Progenitor cell of endocrine pancreas (in vitro differentiated cells): ENCODE measurements around the gene SPDYE1. TPM values are rescaled to one million over a fixed set of nuclear protein-coding genes. Genes with fewer than 3 reads are reported as not detected.
"Not testable (repeated sequence)": the region's sequence is repeated elsewhere in the genome, so short reads cannot be mapped to it uniquely, and the experiment has no call there.

Source experiments
- DNase-seq: peaks from one replicate; pipeline ENCODE4 v3.0.0; 2021; ENCODE audit warnings: low spot score; ENCODE audit not compliant: unreplicated experiment
- H3K27ac Mint-ChIP-seq: 2 replicates; pipeline ENCODE4 v1.8.0; 2021; ENCODE audit warnings: mild to moderate bottlenecking, moderate library complexity, mixed read lengths
- H3K27me3 Mint-ChIP-seq: 2 replicates; pipeline ENCODE4 v1.8.0; 2021; ENCODE audit warnings: mixed read lengths
- H3K36me3 Mint-ChIP-seq: 2 replicates; pipeline ENCODE4 v1.8.0; 2022; ENCODE audit warnings: mixed read lengths; ENCODE audit not compliant: insufficient read depth
- H3K4me1 Mint-ChIP-seq: 2 replicates; pipeline ENCODE4 v1.8.0; 2021; ENCODE audit warnings: low read depth, mixed read lengths
- H3K4me3 Mint-ChIP-seq: 2 replicates; pipeline ENCODE4 v1.8.0; 2021; ENCODE audit warnings: low read depth, mild to moderate bottlenecking, moderate library complexity, mixed read lengths
- H3K9me3 Mint-ChIP-seq: 2 replicates; pipeline ENCODE4 v1.8.0; 2021; ENCODE audit warnings: low read depth, mixed read lengths
- CTCF ChIP-seq: fragments of 200-600 bp; sonication (generic); IDR thresholded peaks from one replicate; pipeline ENCODE4 v1.5.0; 2021; ENCODE audit warnings: antibody characterized with exemption, mild to moderate bottlenecking; ENCODE audit not compliant: unreplicated experiment
- total RNA-seq: library from RNA; stranded (reverse); gene quantifications from 2 replicates; pipeline ENCODE4 v1.2.1, GENCODE V29; 2021

The SPDYE1 gene
- total RNA-seq, 1 donor from 2014 or later = not detected

- Mint-ChIP-seq H3K27ac (peak overlapping the region; percentile 90), H3K4me3 (peak overlapping the region; percentile 87)
- not testable (repeated sequence) for H3K4me1 Mint-ChIP-seq, H3K27me3 Mint-ChIP-seq, H3K36me3 Mint-ChIP-seq, H3K9me3 Mint-ChIP-seq
- DNase-seq = peak; percentile 98
- TF ChIP-seq CTCF = peak; percentile 72
These were observed 21.4 kb downstream of the SPDYE1 start for GRCh38 chr7:44018857-44019807.

DNA sequence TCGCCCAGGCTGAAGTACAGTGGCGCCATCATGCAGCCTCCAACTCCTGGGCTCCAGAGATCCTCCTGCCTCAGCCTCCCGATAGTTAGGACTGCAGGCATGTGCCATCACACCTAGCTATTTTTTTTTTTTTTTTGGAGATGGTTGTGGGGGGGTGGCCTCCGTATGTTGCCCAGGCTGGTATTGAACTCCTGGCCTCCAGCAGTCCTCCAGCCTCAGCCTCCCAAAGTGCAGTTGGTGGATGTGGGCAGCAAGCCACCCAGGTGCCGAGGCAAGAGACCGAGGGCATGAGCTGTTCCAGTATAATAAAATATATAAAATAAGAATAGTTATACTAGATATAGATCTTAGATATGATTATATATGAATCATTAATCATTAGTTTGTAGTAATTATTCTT is 22.1 kb downstream of the SPDYE1 start:
- not testable (repeated sequence) for H3K36me3 Mint-ChIP-seq, DNase-seq, H3K9me3 Mint-ChIP-seq, H3K27me3 Mint-ChIP-seq, H3K4me1 Mint-ChIP-seq, H3K4me3 Mint-ChIP-seq, H3K27ac Mint-ChIP-seq

DNA sequence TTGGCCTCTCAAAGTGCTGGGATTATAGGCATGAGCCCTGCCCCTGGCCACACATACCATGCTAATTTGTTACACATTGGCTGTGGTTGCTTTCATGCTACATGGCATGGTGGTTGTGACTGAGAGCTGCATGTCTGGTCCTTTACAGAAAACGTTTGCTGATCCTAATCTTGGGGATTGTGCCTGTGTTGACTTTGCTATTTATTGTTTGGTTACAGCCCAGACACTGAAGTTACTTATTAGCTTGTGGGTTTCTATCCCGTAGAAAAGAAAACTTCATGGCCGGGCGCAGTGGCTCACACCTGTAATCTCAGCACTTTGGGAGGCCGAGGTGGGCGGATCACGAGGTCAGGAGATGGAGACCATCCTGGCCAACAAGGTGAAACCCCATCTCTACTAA is 24.4 kb downstream of the SPDYE1 start:
- not testable (repeated sequence) for H3K27me3 Mint-ChIP-seq, H3K4me3 Mint-ChIP-seq, H3K9me3 Mint-ChIP-seq, H3K4me1 Mint-ChIP-seq, DNase-seq, H3K27ac Mint-ChIP-seq, H3K36me3 Mint-ChIP-seq

DNA sequence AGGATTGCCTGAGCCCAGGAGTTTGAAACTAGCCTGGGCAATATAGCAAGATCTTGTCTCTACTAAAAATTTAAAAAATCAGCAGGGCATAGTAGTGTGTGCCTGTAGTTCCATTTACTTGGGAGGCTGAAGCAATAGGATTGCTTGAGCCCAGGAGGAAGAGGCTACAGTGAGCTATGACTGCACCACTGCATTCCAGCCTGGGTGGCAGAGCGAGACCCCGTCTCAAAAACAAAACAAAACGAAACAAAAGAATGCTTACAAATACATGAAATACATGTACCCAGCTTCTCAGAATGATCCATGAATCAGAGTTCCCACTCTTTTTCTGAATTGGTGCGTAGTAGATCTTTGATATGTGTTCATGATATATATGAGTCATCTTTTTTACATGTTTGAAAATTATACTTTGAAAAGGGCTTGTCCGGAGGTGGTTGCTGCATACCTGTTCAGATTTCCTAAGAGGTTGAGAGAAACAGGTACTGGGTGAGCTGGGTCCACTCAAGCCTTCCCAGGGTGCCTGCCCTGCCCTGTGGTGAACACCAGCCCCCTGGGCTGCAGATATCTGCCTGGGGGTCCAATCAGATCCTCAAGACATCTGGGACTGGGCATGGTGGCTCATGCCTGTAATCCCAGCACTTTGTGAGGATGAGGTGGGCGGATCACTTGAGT is 25.2 kb downstream of the SPDYE1 start:
- H3K4me1 Mint-ChIP-seq, H3K9me3 Mint-ChIP-seq, H3K27ac Mint-ChIP-seq, DNase-seq, H3K27me3 Mint-ChIP-seq, H3K4me3 Mint-ChIP-seq, H3K36me3 Mint-ChIP-seq: not testable (repeated sequence)

DNA sequence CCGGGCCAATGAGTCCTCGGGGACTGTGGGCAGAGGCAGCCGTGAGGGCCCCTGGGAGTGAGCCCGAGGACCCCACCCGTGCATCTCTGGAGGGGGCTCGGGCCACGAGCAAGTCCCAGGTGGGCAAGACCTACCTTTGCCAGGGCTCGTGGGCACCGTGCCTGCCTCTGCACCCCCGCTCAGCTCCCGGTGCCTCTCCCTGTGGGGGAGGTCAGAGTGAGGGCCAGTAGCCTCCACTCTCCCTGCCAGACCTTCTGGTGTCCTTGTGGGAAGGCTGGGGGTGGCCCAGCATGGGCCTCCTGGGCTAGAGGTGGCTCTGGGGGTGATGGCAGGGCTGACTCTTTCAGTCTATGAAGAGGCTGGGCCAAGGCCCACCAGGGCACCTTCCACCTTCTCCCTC is 31.7 kb downstream of the SPDYE1 start:
- H3K9me3 Mint-ChIP-seq, H3K4me1 Mint-ChIP-seq, H3K36me3 Mint-ChIP-seq, H3K4me3 Mint-ChIP-seq, DNase-seq, H3K27me3 Mint-ChIP-seq, H3K27ac Mint-ChIP-seq: not testable (repeated sequence)

GRCh38 chr7:44030029-44030428 is 32.3 kb downstream of the SPDYE1 start:
- not testable (repeated sequence) for H3K9me3 Mint-ChIP-seq, H3K27ac Mint-ChIP-seq, H3K4me1 Mint-ChIP-seq, H3K4me3 Mint-ChIP-seq, DNase-seq, H3K36me3 Mint-ChIP-seq, H3K27me3 Mint-ChIP-seq

GRCh38 chr7:44031319-44031718 is 33.6 kb downstream of the SPDYE1 start:
- H3K4me1 Mint-ChIP-seq, H3K4me3 Mint-ChIP-seq, H3K9me3 Mint-ChIP-seq, H3K27me3 Mint-ChIP-seq, H3K27ac Mint-ChIP-seq, H3K36me3 Mint-ChIP-seq, DNase-seq: not testable (repeated sequence)

- not testable (repeated sequence) for DNase-seq, H3K4me3 Mint-ChIP-seq, H3K36me3 Mint-ChIP-seq, H3K9me3 Mint-ChIP-seq, H3K27me3 Mint-ChIP-seq, H3K27ac Mint-ChIP-seq, H3K4me1 Mint-ChIP-seq
These were observed 34.3 kb downstream of the SPDYE1 start for GRCh38 chr7:44032031-44032430.

- not testable (repeated sequence) for DNase-seq, H3K27me3 Mint-ChIP-seq, H3K9me3 Mint-ChIP-seq, H3K36me3 Mint-ChIP-seq, H3K27ac Mint-ChIP-seq, H3K4me1 Mint-ChIP-seq, H3K4me3 Mint-ChIP-seq
These were observed 36.5 kb downstream of the SPDYE1 start for GRCh38 chr7:44033971-44034844.

GRCh38 chr7:44036364-44036763 is 38.7 kb downstream of the SPDYE1 start:
- H3K9me3 Mint-ChIP-seq = not testable (repeated sequence)

DNA sequence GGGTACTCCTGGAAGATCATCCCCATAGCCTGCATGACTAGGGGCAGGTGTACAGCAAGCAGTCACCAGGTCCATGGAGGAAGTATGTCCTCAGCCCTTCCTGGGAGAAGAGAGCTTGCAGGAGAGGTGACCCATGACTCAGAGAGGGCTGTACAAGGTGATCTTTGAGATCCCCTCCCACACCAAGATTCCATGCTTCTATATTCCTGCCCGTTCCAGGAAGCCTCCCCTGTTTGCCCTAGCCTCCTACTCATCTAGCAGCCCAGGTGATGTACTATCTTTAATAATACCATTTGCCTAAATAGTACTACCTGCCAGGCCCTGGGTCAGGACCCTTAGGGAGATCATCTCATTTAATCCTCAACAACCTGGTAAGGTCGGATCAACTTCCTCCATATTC is 40.3 kb downstream of the SPDYE1 start:
- not testable (repeated sequence) for H3K27me3 Mint-ChIP-seq, H3K9me3 Mint-ChIP-seq, H3K27ac Mint-ChIP-seq, H3K36me3 Mint-ChIP-seq, H3K4me3 Mint-ChIP-seq, H3K4me1 Mint-ChIP-seq, DNase-seq

More at GRCh38 chr7:44036364-44036763, 38.7 kb downstream of the SPDYE1 start:
- not testable (repeated sequence) for H3K4me3 Mint-ChIP-seq, DNase-seq, H3K36me3 Mint-ChIP-seq, H3K27ac Mint-ChIP-seq, H3K4me1 Mint-ChIP-seq, H3K27me3 Mint-ChIP-seq
